ENCODE measurements around the gene PTH1R.

GRCh38 chr3:46932455-46933225, 55.1 kb downstream of the PTH1R start:
- TF ChIP-seq CTCF (IDR thresholded peaks at IDR 0.05; ENCODE audit: low read depth, low read length): peak; percentile 26; the same call in 1 of the 2 replicates
- no peak for TF ChIP-seq EZH2phosphoT487 (IDR thresholded peaks at IDR 0.05; ENCODE audit: low read depth)

Data from OCI-LY3 (cell line).